ENCODE results near the gene MAPKBP1.

MAPKBP1 gene

DNA sequence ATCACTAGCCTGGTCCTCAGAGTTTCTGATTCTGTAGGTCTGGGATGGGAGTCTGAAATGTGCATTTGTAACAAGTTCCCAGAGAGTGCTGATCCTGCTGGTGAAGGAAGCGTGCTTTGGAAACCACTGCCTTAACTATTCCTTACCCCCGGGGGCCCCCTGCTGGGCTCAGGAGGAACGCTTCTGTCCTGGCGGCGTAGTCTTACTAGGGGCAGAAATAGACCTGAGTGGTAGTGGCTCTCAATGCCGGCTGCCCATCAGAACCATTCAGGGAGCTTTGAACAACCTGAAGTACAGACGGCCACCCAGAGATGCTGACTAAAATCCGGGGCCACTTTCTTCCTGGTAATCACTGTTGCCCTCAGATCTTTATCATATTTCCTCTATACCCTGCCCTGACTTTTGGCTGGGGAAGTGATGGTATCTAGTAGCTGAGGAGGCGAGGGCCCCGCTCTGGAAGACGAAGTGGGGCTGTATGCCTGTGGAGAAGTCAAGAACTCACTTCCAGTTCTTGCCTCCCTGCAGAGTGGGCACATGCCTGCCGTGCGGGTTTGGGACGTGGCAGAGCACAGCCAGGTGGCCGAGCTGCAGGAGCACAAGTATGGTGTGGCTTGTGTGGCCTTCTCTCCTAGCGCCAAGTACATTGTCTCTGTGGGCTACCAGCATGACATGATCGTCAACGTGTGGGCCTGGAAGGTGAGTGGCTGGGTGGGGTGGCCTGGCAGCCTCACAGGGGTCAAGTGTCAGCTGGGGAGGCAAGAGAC is 37.3 kb downstream of the MAPKBP1 start:
- DNase-seq (ENCODE audit: extremely low spot score): peak; percentile 74
- CTCF ChIA-PET: interaction anchor here (0.6 to 4.0 kb wide), 7 partner anchors 23 to 410 kb away, joined by 3 to 51 read pairs (median 4); partner anchors contain the start of gene MAPKBP1
- POLR2A ChIA-PET: interaction anchor here (1.6 kb wide), 1 partner anchor 39 kb away, joined by 5 read pairs; no protein-coding TSS in a partner anchor
- TF ChIP-seq NFRKB (IDR thresholded peaks at IDR 0.05) (no peak), BHLHE40 (IDR thresholded peaks at IDR 0.05; ENCODE audit: borderline replicate concordance) (no peak)

DNA sequence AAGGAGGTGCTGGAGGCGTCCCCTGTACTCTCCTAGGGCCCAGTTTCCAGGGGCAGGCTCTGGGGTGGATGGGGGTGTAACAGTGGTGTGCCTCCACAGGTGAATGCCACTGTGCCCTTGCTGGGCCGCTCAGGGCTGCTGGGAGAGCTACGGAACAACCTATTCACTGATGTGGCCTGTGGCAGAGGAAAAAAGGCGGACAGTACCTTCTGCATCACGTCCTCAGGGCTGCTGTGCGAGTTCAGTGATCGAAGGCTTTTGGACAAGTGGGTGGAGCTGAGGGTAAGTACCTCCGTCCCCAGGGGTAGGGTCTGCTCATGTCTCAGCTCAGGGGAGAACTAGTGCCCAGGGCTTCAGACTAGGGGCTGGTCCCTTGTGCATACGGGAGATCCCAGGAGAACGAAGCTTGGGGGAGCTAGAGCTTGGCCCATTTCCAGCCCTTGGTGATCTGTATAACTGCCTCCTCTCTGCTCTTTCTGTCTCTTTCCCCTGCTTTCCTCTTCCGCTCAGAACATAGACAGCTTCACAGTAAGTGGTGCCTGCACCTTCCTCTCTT is 38.6 kb downstream of the MAPKBP1 start:
- no peak for TF ChIP-seq ELF4 (IDR thresholded peaks at IDR 0.05)
- no peak for TF ChIP-seq ARNT (IDR thresholded peaks at IDR 0.05)
- no peak for TF ChIP-seq SUZ12 (IDR thresholded peaks at IDR 0.05)
- TF ChIP-seq, protein P1, sequence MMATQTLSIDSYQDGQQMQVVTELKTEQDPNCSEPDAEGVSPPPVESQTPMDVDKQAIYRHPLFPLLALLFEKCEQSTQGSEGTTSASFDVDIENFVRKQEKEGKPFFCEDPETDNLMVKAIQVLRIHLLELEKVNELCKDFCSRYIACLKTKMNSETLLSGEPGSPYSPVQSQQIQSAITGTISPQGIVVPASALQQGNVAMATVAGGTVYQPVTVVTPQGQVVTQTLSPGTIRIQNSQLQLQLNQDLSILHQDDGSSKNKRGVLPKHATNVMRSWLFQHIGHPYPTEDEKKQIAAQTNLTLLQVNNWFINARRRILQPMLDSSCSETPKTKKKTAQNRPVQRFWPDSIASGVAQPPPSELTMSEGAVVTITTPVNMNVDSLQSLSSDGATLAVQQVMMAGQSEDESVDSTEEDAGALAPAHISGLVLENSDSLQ (IDR thresholded peaks at IDR 0.05): no peak
- no peak for TF ChIP-seq TARDBP (IDR thresholded peaks at IDR 0.05)
- no peak for TF ChIP-seq BHLHE40 (IDR thresholded peaks at IDR 0.05; ENCODE audit: borderline replicate concordance)
- no peak for TF ChIP-seq LEF1 (IDR thresholded peaks at IDR 0.05; ENCODE audit: borderline replicate concordance)
- TF ChIP-seq CTBP1 (IDR thresholded peaks at IDR 0.05; ENCODE audit: borderline replicate concordance): no peak
- no peak for TF ChIP-seq FOXM1 (IDR thresholded peaks at IDR 0.05; ENCODE audit: borderline replicate concordance)

DNA sequence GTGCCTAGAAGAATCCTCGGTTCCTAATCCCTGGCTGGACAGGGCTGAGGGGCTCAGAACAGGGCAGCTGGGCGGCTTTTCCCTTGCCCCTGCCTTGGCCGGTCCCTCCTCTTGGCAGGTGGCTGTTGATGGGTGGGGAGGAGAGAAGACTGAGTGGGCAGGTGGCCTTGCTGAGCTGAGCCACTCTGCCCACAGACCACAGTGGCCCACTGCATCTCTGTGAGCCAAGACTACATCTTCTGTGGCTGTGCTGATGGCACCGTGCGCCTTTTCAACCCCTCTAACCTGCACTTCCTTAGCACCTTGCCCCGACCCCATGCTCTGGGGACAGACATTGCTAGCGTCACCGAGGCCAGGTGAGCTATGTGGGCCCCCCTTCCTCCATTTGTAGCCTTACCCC is 39.1 kb downstream of the MAPKBP1 start:
- TF ChIP-seq CTBP1 (IDR thresholded peaks at IDR 0.05; ENCODE audit: borderline replicate concordance): no peak
- TF ChIP-seq L3MBTL2 (conservative IDR thresholded peaks at IDR 0.05): no peak
- TF ChIP-seq, protein P1 (IDR thresholded peaks at IDR 0.05): no peak
- TF ChIP-seq HDGF (IDR thresholded peaks at IDR 0.05; ENCODE audit: borderline replicate concordance): no peak
- TF ChIP-seq ZNF384 (IDR thresholded peaks at IDR 0.05): no peak
- no peak for TF ChIP-seq LEF1 (IDR thresholded peaks at IDR 0.05; ENCODE audit: borderline replicate concordance)
- TF ChIP-seq ELF4 (IDR thresholded peaks at IDR 0.05): no peak
- no peak for TF ChIP-seq SUZ12 (IDR thresholded peaks at IDR 0.05)
- no peak for TF ChIP-seq FOXK2 (IDR thresholded peaks at IDR 0.05)
- no peak for TF ChIP-seq ARNT (IDR thresholded peaks at IDR 0.05)
- no peak for TF ChIP-seq SP1 (IDR thresholded peaks at IDR 0.05)
- no peak for TF ChIP-seq TARDBP (IDR thresholded peaks at IDR 0.05)
- TF ChIP-seq FOXM1 (IDR thresholded peaks at IDR 0.05; ENCODE audit: borderline replicate concordance): no peak
- no peak for TF ChIP-seq FOXA1 (IDR thresholded peaks at IDR 0.05)
- no peak for TF ChIP-seq BHLHE40 (IDR thresholded peaks at IDR 0.05; ENCODE audit: borderline replicate concordance)
- no peak for TF ChIP-seq NFRKB (IDR thresholded peaks at IDR 0.05)
- ChIA-PET POLR2A (no interaction called here), CTCF (interaction anchor here (4.0 kb wide), 1 partner anchor 40 kb away, joined by 51 read pairs; the partner anchor contains the start of gene MAPKBP1)
- no peak for DNase-seq (ENCODE audit: extremely low spot score)

More for the DNA sequence above, 38.6 kb downstream of the MAPKBP1 start:
- DNase-seq (ENCODE audit: extremely low spot score): no peak
- POLR2A ChIA-PET: no interaction called here
- CTCF ChIA-PET: interaction anchor here (4.0 kb wide), 1 partner anchor 39 kb away, joined by 51 read pairs; the partner anchor contains the start of gene MAPKBP1

DNA sequence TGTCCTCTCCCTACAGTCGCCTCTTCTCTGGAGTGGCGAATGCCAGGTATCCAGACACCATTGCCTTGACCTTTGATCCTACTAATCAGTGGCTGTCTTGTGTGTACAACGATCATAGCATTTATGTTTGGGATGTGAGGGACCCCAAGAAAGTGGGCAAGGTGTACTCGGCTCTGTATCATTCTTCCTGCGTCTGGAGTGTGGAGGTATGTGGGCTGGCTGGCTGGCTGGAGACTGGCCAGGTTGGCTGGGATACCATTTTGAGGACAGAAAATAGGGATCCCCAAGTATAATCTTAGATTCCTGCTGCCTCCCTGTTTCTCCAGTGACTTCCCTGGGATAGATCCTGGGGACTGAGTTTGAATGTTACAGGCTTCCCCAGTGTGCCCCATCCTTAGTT is 40.2 kb downstream of the MAPKBP1 start:
- TF ChIP-seq ARNT (IDR thresholded peaks at IDR 0.05) (no peak), SUZ12 (IDR thresholded peaks at IDR 0.05) (no peak), BHLHE40 (IDR thresholded peaks at IDR 0.05; ENCODE audit: borderline replicate concordance) (no peak)
- TF ChIP-seq, protein P1 (IDR thresholded peaks at IDR 0.05): no peak
- CTCF ChIA-PET: no interaction called here
- POLR2A ChIA-PET: no interaction called here
- DNase-seq (ENCODE audit: extremely low spot score): no peak

DNA sequence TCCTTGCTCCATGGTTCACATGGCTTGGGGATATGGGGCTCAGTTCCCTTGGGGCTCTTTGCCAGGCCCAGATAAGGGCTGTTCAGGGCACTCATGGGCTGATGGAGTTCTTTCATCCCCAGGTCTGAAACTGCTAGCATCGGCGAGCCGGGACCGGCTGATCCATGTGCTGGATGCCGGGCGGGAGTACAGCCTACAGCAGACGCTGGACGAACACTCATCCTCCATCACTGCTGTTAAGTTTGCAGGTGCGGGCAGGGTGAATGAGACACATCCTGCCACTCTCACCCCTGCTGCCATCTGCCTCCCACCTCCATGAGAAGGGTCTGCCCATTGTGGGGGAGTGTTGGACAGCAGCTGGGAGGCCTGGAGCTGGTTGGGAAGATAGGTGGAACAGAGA is 42.5 kb downstream of the MAPKBP1 start:
- POLR2A ChIA-PET: interaction anchor here (1.0 kb wide), 1 partner anchor 11 kb away, joined by 3 read pairs; no protein-coding TSS in a partner anchor
- CTCF ChIA-PET: no interaction called here
- DNase-seq (ENCODE audit: extremely low spot score): no peak
- TF ChIP-seq TARDBP (IDR thresholded peaks at IDR 0.05): no peak
- no peak for TF ChIP-seq HDGF (IDR thresholded peaks at IDR 0.05; ENCODE audit: borderline replicate concordance)
- TF ChIP-seq ARNT (IDR thresholded peaks at IDR 0.05): no peak
- no peak for TF ChIP-seq FOXA1 (IDR thresholded peaks at IDR 0.05)
- no peak for TF ChIP-seq BHLHE40 (IDR thresholded peaks at IDR 0.05; ENCODE audit: borderline replicate concordance)
- no peak for TF ChIP-seq FOXK2 (IDR thresholded peaks at IDR 0.05)
- TF ChIP-seq CTBP1 (IDR thresholded peaks at IDR 0.05; ENCODE audit: borderline replicate concordance): no peak
- TF ChIP-seq ZNF384 (IDR thresholded peaks at IDR 0.05): no peak
- TF ChIP-seq SP1 (IDR thresholded peaks at IDR 0.05): no peak

DNA sequence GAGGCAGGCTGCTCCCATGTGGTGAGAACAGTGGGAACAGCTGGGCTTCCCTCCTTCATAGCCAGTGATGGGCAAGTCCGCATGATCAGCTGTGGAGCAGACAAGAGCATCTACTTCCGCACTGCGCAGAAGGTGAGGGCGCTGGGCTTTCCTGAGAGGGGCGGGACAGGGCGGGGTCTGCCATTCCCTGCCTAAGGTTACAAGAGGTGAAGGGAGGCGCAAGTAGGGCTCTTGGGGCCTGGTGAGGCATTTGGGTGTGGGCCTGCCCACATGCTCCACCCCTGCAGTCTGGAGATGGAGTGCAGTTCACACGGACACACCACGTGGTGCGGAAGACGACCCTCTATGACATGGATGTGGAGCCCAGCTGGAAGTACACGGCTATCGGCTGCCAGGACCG is 43.0 kb downstream of the MAPKBP1 start:
- ChIA-PET CTCF (no interaction called here), POLR2A (interaction anchor here (1.0 kb wide), 1 partner anchor 10 kb away, joined by 3 read pairs; no protein-coding TSS in a partner anchor)
- no peak for DNase-seq (ENCODE audit: extremely low spot score)
- TF ChIP-seq SP1 (IDR thresholded peaks at IDR 0.05) (no peak), NFRKB (IDR thresholded peaks at IDR 0.05) (no peak), ELF4 (IDR thresholded peaks at IDR 0.05) (no peak), L3MBTL2 (conservative IDR thresholded peaks at IDR 0.05) (no peak), LEF1 (IDR thresholded peaks at IDR 0.05; ENCODE audit: borderline replicate concordance) (no peak), FOXM1 (IDR thresholded peaks at IDR 0.05; ENCODE audit: borderline replicate concordance) (no peak), FOXA1 (IDR thresholded peaks at IDR 0.05) (no peak), CTBP1 (IDR thresholded peaks at IDR 0.05; ENCODE audit: borderline replicate concordance) (no peak), TARDBP (IDR thresholded peaks at IDR 0.05) (no peak), HDGF (IDR thresholded peaks at IDR 0.05; ENCODE audit: borderline replicate concordance) (no peak), BHLHE40 (IDR thresholded peaks at IDR 0.05; ENCODE audit: borderline replicate concordance) (no peak), ZNF384 (IDR thresholded peaks at IDR 0.05) (no peak), FOXK2 (IDR thresholded peaks at IDR 0.05) (no peak), SUZ12 (IDR thresholded peaks at IDR 0.05) (no peak), ARNT (IDR thresholded peaks at IDR 0.05) (no peak)
- TF ChIP-seq, protein P1 (IDR thresholded peaks at IDR 0.05): no peak

All from HEK293T (cell line).